Measurements from ENCODE around the gene SKIC3. TPM values are rescaled to one million over a fixed set of nuclear protein-coding genes. Genes with fewer than 3 reads are reported as not detected.

Gene SKIC3
- polyA plus RNA-seq, 1 experiment: 118 TPM

DNA sequence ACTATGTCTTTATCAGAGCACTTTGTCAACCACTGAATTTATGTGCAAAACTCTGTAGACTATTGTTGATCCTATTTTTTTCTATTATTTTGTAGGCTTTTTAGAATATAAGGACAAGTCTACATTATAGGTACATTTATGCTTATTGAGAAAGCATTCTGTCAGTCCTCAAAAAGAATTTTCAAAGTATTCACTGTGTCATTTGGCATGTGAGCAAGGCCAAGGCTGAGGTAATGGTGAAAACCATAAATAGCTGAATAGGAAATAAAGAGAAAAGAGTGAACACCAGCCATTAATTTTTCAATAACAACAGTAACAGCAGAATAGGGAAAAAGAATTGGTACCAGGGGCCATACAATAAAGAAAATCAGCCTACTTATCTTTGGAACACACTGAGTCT, 21.0 kb downstream of the SKIC3 start:
- Histone ChIP-seq H3K27me3 (ENCODE audit: control insufficient read depth, insufficient read depth, low read length) (no peaks in the 10 kb centered on the region), H3K4me3 (ENCODE audit: low read depth, low read length) (no peak overlapping the region), H3K9me3 (ENCODE audit: control insufficient read depth, insufficient read depth, low read length) (no peaks in the 10 kb centered on the region), H3K27ac (ENCODE audit: low read depth, low read length) (no peak overlapping the region)
- no peak for DNase-seq (ENCODE audit: low read depth, low spot score)
- TF ChIP-seq CTCF (IDR thresholded peaks at IDR 0.05; ENCODE audit: low read depth, low read length): no peak
- CTCF ChIA-PET: no interaction called here
- POLR2A ChIA-PET: no interaction called here

GRCh38 chr5:95533106-95533505, 21.7 kb downstream of the SKIC3 start:
- H3K27me3 ChIP-seq (ENCODE audit: control insufficient read depth, insufficient read depth, low read length): no peaks in the 10 kb centered on the region
- no peak for DNase-seq (ENCODE audit: low read depth, low spot score)
- H3K4me3 ChIP-seq (ENCODE audit: low read depth, low read length): no peak overlapping the region
- H3K9me3 ChIP-seq (ENCODE audit: control insufficient read depth, insufficient read depth, low read length): no peaks in the 10 kb centered on the region
- ChIA-PET CTCF (no interaction called here), POLR2A (no interaction called here)
- no peak for TF ChIP-seq CTCF (IDR thresholded peaks at IDR 0.05; ENCODE audit: low read depth, low read length)
- no peak overlapping the region for H3K27ac ChIP-seq (ENCODE audit: low read depth, low read length)

GRCh38 chr5:95532415-95532814, 22.4 kb downstream of the SKIC3 start:
- no peak overlapping the region for H3K4me3 ChIP-seq (ENCODE audit: low read depth, low read length)
- no peak overlapping the region for H3K27ac ChIP-seq (ENCODE audit: low read depth, low read length)
- DNase-seq (ENCODE audit: low read depth, low spot score): no peak
- ChIA-PET POLR2A (no interaction called here), CTCF (interaction anchor here (0.9 kb wide), 1 partner anchor 314 kb away, joined by 3 read pairs; no protein-coding TSS in a partner anchor)
- H3K9me3 ChIP-seq (ENCODE audit: control insufficient read depth, insufficient read depth, low read length): no peaks in the 10 kb centered on the region
- no peak for TF ChIP-seq CTCF (IDR thresholded peaks at IDR 0.05; ENCODE audit: low read depth, low read length)
- no peaks in the 10 kb centered on the region for H3K27me3 ChIP-seq (ENCODE audit: control insufficient read depth, insufficient read depth, low read length)

- Histone ChIP-seq H3K27ac (ENCODE audit: low read depth, low read length) (no peak overlapping the region), H3K4me3 (ENCODE audit: low read depth, low read length) (no peak overlapping the region), H3K27me3 (ENCODE audit: control insufficient read depth, insufficient read depth, low read length) (no peaks in the 10 kb centered on the region), H3K9me3 (ENCODE audit: control insufficient read depth, insufficient read depth, low read length) (no peaks in the 10 kb centered on the region)
- TF ChIP-seq CTCF (IDR thresholded peaks at IDR 0.05; ENCODE audit: low read depth, low read length): no peak
- ChIA-PET CTCF (no interaction called here), POLR2A (no interaction called here)
- no peak for DNase-seq (ENCODE audit: low read depth, low spot score)
Measured at GRCh38 chr5:95531491-95531890, 23.3 kb downstream of the SKIC3 start.

DNA sequence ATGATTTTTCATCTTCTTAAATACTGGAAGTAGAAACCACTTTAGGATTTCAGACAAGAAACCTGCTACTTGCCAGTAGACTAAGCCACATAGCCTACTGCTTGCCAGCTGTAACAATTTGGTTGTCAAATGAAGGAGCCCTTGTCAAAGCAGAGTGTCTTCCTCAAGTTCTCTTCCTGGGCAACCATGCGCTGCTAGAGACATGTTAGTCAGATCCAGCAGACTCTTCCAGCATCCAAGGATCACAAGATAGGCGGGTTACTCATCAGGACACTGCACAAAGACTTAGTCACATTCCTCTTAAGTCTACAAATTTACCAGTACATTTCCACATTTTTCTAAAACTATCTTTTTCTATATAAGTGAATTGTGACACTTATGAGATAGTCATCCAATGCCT, 24.4 kb downstream of the SKIC3 start:
- H3K4me3 ChIP-seq (ENCODE audit: low read depth, low read length): no peak overlapping the region
- no peak overlapping the region for H3K27ac ChIP-seq (ENCODE audit: low read depth, low read length)
- POLR2A ChIA-PET: no interaction called here
- no peaks in the 10 kb centered on the region for H3K9me3 ChIP-seq (ENCODE audit: control insufficient read depth, insufficient read depth, low read length)
- CTCF ChIA-PET: no interaction called here
- TF ChIP-seq CTCF (IDR thresholded peaks at IDR 0.05; ENCODE audit: low read depth, low read length): no peak
- peak; percentile 42 for DNase-seq (ENCODE audit: low read depth, low spot score)
- H3K27me3 ChIP-seq (ENCODE audit: control insufficient read depth, insufficient read depth, low read length): no peaks in the 10 kb centered on the region

Measured in AG04450 (cell line).